Measurements from ENCODE around the gene TERT. TPM values are rescaled to one million over a fixed set of nuclear protein-coding genes. Genes with fewer than 3 reads are reported as not detected.

TERT gene
- total and polyA plus RNA-seq, 2 donors (not counting 1 experiment from before 2014, with no cell fraction given) = 0.24 to 0.39 TPM

- H2AFZ ChIP-seq (ENCODE audit: insufficient read depth, low read depth, low read length, poor library complexity, severe bottlenecking) = no peak overlapping the region
- no peaks in the 10 kb centered on the region for H3K9me3 ChIP-seq (ENCODE audit: control extremely low read depth in 1 of 3, control insufficient read depth in 2 of 3, insufficient read depth in 1 of 3, low read length in 2 of 3)
- no peaks in the 10 kb centered on the region for H3K4me1 Mint-ChIP-seq
- H3K9ac ChIP-seq (ENCODE audit: low read length) = no peak overlapping the region
- H3K4me2 ChIP-seq (replicated peaks; ENCODE audit: low read depth, low read length, poor library complexity, severe bottlenecking) = no peak overlapping the region
- no peaks in the 10 kb centered on the region for H3K27me3 ChIP-seq (replicated peaks in 1 of 4; ENCODE audit: control extremely low read depth in 1 of 4, control insufficient read depth in 3 of 4, insufficient read depth in 4 of 4, low read length in 3 of 4)
- intact Hi-C loops (cut with micrococcal nuclease) = no loop called here
- DNase-seq (no peak), ATAC-seq (ENCODE audit: low read depth) (no peak)
- H3K27ac ChIP-seq (ENCODE audit: low read length in 2 of 2) = no peak overlapping the region
- CTCF ChIA-PET = no interaction called here
- WGBS (ENCODE audit: insufficient coverage) = 98% methylated on average over 13 of the region's 13 CpGs
- peaks cover 9% of the 10 kb centered on the region for H4K20me1 ChIP-seq (ENCODE audit: control insufficient read depth, insufficient read depth, low read length, poor library complexity, severe bottlenecking)
- no peaks in the 10 kb centered on the region for H3K4me1 ChIP-seq (ENCODE audit: control insufficient read depth in 2 of 2, insufficient read depth in 2 of 2, low read length in 2 of 2)
- peaks cover 0 to 66% of the 10 kb centered on the region in 2 experiments for H3K36me3 ChIP-seq (replicated peaks in 1 of 2; ENCODE audit: control extremely low read depth in 1 of 2, control insufficient read depth in 1 of 2, extremely low read depth in 1 of 2, insufficient read depth in 2 of 2, low read length in 1 of 2)
- H3K79me2 ChIP-seq (ENCODE audit: control insufficient read depth, insufficient read depth, low read length) = peaks cover 6% of the 10 kb centered on the region
- TF ChIP-seq CTCF (IDR thresholded peaks at IDR 0.05) (no peak), EZH2 (IDR thresholded peaks at IDR 0.05; ENCODE audit: borderline replicate concordance, insufficient read depth, low read depth, low read length, poor library complexity, severe bottlenecking) (no peak)
- H3K4me3 ChIP-seq (ENCODE audit: control extremely low read depth in 1 of 5, extremely low read depth in 1 of 5, insufficient read depth in 1 of 5, low read depth in 2 of 5, low read length in 4 of 5) = no peak overlapping the region
- no peaks in the 10 kb centered on the region for H3K27me3 Mint-ChIP-seq
- no peak overlapping the region for H3K27ac Mint-ChIP-seq
- H3K9me3 Mint-ChIP-seq (ENCODE audit: insufficient read depth) = no peaks in the 10 kb centered on the region
- POLR2A ChIA-PET = no interaction called here
- no peak overlapping the region for H3K4me3 Mint-ChIP-seq
Measured at GRCh38 chr5:1323803-1324173, 28.9 kb upstream of the TERT start.

GRCh38 chr5:1322955-1323802 is 28.3 kb upstream of the TERT start:
- H3K27ac ChIP-seq (ENCODE audit: low read length in 2 of 2) = no peak overlapping the region
- H3K4me3 Mint-ChIP-seq = no peak overlapping the region
- intact Hi-C loops (cut with micrococcal nuclease) = no loop called here
- WGBS (ENCODE audit: insufficient coverage) = 94% methylated on average over 22 of the region's 24 CpGs
- H3K4me1 Mint-ChIP-seq = no peaks in the 10 kb centered on the region
- H3K9me3 ChIP-seq (ENCODE audit: control extremely low read depth in 1 of 3, control insufficient read depth in 2 of 3, insufficient read depth in 1 of 3, low read length in 2 of 3) = no peaks in the 10 kb centered on the region
- no peak overlapping the region for H3K27ac Mint-ChIP-seq
- peaks cover 3% of the 10 kb centered on the region for H4K20me1 ChIP-seq (ENCODE audit: control insufficient read depth, insufficient read depth, low read length, poor library complexity, severe bottlenecking)
- POLR2A ChIA-PET = interaction anchor here (0.6 kb wide), 1 partner anchor 305 kb away, joined by 3 read pairs; no protein-coding TSS in a partner anchor
- CTCF ChIA-PET = no interaction called here
- H3K27me3 ChIP-seq (replicated peaks in 1 of 4; ENCODE audit: control extremely low read depth in 1 of 4, control insufficient read depth in 3 of 4, insufficient read depth in 4 of 4, low read length in 3 of 4) = no peaks in the 10 kb centered on the region
- TF ChIP-seq CTCF (IDR thresholded peaks at IDR 0.05) (no peak), EZH2 (IDR thresholded peaks at IDR 0.05; ENCODE audit: borderline replicate concordance, insufficient read depth, low read depth, low read length, poor library complexity, severe bottlenecking) (no peak)
- no peak overlapping the region for H3K4me3 ChIP-seq (ENCODE audit: control extremely low read depth in 1 of 5, extremely low read depth in 1 of 5, insufficient read depth in 1 of 5, low read depth in 2 of 5, low read length in 4 of 5)
- H3K27me3 Mint-ChIP-seq = no peaks in the 10 kb centered on the region
- H2AFZ ChIP-seq (ENCODE audit: insufficient read depth, low read depth, low read length, poor library complexity, severe bottlenecking) = no peak overlapping the region
- H3K9me3 Mint-ChIP-seq (ENCODE audit: insufficient read depth) = no peaks in the 10 kb centered on the region
- no peak for ATAC-seq (ENCODE audit: low read depth)
- peaks cover under 1% of the 10 kb centered on the region for H3K79me2 ChIP-seq (ENCODE audit: control insufficient read depth, insufficient read depth, low read length)
- no peaks in the 10 kb centered on the region for H3K4me1 ChIP-seq (ENCODE audit: control insufficient read depth in 2 of 2, insufficient read depth in 2 of 2, low read length in 2 of 2)
- no peak for DNase-seq
- peaks cover 0 to 67% of the 10 kb centered on the region in 2 experiments for H3K36me3 ChIP-seq (replicated peaks in 1 of 2; ENCODE audit: control extremely low read depth in 1 of 2, control insufficient read depth in 1 of 2, extremely low read depth in 1 of 2, insufficient read depth in 2 of 2, low read length in 1 of 2)
- no peak overlapping the region for H3K4me2 ChIP-seq (replicated peaks; ENCODE audit: low read depth, low read length, poor library complexity, severe bottlenecking)
- H3K9ac ChIP-seq (ENCODE audit: low read length) = no peak overlapping the region
